IPS-20b (cell line): ENCODE data around the gene GGA3.

ENCODE experiments used
- H3K27ac ChIP-seq: one replicate; pipeline ENCODE4 v1.5.1; 2013; ENCODE audit warnings: low read length
- H3K27me3 ChIP-seq: 2 replicates; pipeline ENCODE4 v1.6.1; 2013; ENCODE audit warnings: mild to moderate bottlenecking, low read length, inconsistent platforms; ENCODE audit not compliant: insufficient read depth
- H3K36me3 ChIP-seq: 2 replicates; pipeline ENCODE4 v1.6.1; 2013; ENCODE audit warnings: low read depth, mild to moderate bottlenecking, inconsistent platforms, low read length, moderate library complexity; ENCODE audit not compliant: insufficient read depth
- H3K4me1 ChIP-seq: 2 replicates; pipeline ENCODE4 v1.6.1; 2013; ENCODE audit warnings: mild to moderate bottlenecking, control low read depth, inconsistent platforms, low read length, moderate library complexity; ENCODE audit not compliant: insufficient read depth
- H3K4me3 ChIP-seq: 2 replicates; pipeline ENCODE4 v1.5.1; 2013; ENCODE audit warnings: mild to moderate bottlenecking, low read length, inconsistent platforms
- H3K9ac ChIP-seq: 2 replicates; pipeline ENCODE4 v1.6.1; 2013; ENCODE audit warnings: low read depth, mild to moderate bottlenecking, inconsistent platforms, low read length, moderate library complexity
- H3K9me3 ChIP-seq: 2 replicates; pipeline ENCODE4 v1.6.1; 2013; ENCODE audit warnings: mild to moderate bottlenecking, low read depth, low read length, inconsistent platforms; ENCODE audit not compliant: insufficient read depth

Gene GGA3

DNA sequence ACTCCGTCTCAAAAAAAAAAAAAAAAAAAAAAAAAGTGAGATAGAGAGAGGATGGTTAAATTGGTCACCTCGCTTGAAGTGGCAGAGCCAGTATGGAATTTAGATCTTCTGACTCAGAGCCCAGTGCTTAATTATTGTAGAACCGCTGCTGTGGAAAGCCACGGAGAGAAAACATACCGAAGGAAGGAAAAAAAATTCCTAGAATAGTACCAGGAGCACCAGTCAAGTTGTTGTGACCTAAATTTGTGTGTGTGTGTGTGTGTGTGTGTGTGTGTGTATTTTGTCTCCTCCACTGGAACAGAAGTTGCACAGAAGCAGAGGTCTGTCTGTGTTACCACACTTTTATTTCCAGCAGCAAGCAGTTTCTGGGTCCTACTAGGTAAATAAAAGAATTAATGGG lies 66.5 kb downstream of the GGA3 start:
- Histone ChIP-seq H3K9ac (no peak overlapping the region), H3K9me3 (no peaks in the 10 kb centered on the region), H3K36me3 (no peaks in the 10 kb centered on the region), H3K27me3 (no peaks in the 10 kb centered on the region), H3K27ac (no peak overlapping the region), H3K4me1 (no peaks in the 10 kb centered on the region), H3K4me3 (no peak overlapping the region)

GRCh38 chr17:75191584-75191983 lies 69.8 kb downstream of the GGA3 start:
- Histone ChIP-seq H3K27me3 (no peaks in the 10 kb centered on the region), H3K9ac (no peak overlapping the region), H3K4me3 (no peak overlapping the region), H3K9me3 (no peaks in the 10 kb centered on the region), H3K27ac (no peak overlapping the region), H3K36me3 (no peaks in the 10 kb centered on the region), H3K4me1 (no peaks in the 10 kb centered on the region)

- Histone ChIP-seq H3K9me3 (no peaks in the 10 kb centered on the region), H3K27me3 (no peaks in the 10 kb centered on the region), H3K4me3 (no peak overlapping the region), H3K36me3 (no peaks in the 10 kb centered on the region), H3K4me1 (no peaks in the 10 kb centered on the region), H3K27ac (no peak overlapping the region), H3K9ac (no peak overlapping the region)
Observed at GRCh38 chr17:75188614-75189013, 72.8 kb downstream of the GGA3 start.
